ENCODE data around the gene ARL4A.
A peak's percentile ranks its signal among the peaks of the same experiment; 100 is the strongest.

ARL4A gene

DNA sequence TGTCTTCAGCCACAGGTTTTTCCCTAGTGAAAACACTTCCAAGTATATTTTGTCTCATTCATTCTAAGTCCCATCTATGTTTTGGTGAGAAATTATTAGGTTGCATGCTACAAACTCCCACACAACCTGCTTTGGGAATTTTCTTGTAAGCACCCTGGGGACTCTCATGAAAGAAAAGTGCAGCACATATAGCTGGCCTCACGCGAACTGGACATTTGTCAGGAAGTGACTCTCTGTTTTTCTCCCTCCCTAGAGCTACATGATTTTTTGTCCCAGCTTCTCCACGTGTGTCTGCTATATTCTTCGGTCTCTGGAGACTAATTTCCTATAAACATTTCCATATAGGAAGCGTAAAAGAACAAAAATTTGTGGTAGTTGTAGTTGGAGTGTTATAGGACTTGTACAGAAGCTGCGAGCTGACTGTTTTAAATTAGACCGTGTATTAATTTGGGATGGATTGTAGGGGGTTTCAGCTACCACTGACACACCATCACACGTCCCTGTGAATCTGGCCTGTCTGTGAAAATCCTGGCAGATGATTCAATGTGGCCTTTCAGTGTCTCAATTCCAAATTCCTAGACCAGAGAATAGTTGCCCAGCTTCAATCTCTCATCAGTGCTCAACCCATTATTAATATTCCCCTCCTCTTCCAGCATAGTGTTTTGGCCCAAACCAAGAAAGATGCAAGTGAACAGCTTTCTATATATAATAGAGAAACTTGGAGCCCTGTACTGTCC lies 40.2 kb downstream of the ARL4A start:
- peak; percentile 17 for DNase-seq

DNA sequence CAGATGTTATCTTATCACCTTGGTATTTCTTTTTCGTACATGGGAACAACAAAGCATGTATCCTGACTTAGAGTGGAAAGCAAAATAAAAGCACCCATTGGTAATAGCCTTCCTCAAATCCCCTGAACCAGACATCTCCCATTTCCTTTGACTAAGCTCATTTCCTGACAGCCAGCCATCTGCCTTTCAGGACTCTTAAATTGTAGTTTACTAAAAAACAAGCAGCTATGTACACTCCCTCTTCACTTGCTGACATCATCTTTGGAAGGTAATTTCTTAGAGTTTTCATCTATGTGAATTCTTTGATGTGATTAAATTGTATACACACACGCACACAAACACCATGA lies 40.7 kb downstream of the ARL4A start:
- DNase-seq = peak; percentile 12

DNA sequence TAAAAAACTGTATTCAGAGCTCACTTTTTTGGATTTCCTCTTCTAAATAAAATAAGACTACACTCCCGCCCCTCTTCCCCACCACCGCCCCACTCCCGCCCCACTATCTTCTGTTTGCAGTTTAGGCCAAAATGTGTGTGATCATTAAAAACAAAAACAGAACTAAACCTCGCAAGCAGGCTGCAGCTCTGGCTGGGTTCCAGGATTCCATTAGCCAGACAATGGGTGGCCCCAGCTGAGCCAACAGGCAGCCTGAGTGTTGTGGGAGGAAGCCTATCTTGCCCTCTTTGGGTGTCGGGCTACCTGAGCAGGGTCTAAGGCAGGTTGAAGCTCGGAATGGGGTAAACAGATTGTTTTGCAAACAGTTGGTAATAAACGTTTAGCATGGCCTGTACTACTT lies 41.7 kb downstream of the ARL4A start:
- peak; percentile 44 for DNase-seq

DNA sequence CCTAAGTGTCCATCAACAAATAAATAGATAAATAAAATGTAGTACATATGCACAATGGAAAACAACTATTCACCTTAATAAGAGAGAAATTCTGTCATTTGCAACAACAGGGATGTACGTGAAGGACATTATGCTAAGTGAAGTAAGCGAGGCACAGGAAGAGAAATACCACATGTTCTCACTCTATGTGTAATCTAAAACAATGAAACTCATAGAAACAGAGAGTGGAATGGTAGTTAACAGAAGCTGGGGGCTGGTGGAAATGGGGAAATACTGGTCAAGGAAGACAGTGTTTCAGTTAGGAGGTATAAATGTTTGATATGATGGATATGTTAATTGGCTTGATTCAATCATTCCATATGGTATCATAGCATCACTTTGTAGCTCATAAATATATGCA lies 43.1 kb downstream of the ARL4A start:
- DNase-seq = no peak

DNA sequence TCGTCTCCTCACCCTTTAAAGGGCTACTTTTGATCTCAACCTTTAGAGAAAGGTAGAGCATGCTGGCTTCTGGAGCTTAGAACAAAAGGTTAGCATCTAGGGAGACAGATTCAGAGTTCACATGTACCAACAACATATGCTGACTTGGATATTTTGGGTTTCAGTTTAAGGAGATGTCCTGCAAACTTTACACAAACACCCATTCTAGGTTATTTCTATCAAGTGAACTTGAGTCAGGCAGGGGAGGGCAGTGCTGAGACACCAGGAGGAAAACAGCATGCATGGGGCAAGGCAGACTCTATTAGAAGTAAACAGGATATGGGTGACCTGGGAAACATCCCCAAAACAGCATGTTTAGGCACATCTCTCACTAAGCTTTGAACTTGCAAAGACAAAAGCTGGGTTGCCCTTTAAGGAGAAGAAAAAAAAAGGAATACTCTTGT lies 43.8 kb downstream of the ARL4A start:
- DNase-seq = no peak

DNA sequence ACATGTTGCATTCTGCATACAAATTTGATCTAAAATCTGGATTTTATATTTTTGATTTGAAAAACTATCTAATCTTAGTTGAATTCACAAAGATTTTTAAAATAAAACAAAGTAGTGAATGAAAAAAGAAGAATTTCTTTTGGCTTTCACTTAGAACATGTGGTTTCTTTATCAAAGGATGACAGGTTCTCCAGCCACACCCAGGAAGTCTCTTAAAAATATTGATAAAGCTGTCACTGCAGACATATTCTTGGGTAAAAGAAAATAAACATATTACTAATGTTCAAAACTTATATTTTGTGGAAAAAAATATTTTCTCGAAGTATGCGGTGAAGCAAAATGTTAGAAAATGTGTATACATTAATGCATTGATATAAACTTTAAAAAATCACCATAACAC lies 44.3 kb downstream of the ARL4A start:
- no peak for DNase-seq

DNA sequence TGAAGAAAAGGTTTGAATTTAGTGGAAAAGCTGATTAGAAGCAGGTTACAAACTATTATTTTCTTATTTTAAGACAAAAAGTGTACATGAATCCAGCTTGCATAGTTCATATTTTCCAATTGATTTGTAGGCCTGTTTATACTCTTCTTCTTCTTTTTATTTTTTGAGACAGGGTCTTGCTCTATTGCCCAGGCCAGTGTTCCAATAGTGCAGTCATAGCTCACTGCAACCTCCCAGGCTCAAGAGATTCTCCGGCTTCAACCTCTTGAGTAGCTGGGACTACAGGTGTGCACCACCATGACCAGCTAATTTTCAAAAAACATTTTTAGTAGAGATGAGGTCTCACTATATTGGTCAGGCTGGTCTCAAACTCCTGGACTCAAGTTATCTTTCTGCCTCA lies 45.0 kb downstream of the ARL4A start:
- no peak for DNase-seq

DNA sequence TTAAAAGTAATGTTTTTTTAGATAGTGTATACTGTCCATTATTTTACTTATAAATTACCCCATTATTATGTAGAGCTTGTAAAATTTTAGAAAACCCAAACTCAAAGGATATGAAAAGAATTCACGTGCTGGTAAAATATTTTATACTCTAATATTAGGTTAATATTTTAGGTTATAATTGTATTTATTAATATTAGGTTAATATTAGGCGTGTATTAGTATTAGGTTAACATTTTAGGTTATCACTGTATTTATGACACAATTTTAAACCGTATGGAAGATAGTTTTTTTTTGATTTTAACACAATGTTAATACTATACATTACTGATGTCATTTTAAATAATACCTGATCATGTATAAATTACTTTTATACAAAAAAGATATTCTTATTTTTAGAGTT lies 48.5 kb downstream of the ARL4A start:
- no peak for DNase-seq

DNA sequence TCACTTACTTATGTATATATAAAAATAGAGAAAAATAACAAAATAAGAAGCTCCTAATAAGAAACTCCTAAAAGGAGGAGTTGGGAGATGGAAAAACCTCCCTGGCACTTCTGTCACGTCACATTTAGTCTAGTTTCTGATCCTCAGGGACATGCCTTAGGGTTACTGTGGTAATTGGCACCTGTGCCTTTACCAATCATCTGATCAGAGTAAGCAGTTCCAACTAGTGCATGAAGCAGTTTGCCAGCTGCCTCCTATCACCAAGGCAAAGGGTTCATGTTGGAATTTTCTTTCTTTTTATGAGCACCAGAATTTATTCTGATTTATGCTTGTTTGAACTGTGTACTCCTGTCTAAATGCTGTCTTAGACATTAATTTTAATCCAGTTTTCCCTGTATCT lies 49.9 kb downstream of the ARL4A start:
- DNase-seq = no peak

DNA sequence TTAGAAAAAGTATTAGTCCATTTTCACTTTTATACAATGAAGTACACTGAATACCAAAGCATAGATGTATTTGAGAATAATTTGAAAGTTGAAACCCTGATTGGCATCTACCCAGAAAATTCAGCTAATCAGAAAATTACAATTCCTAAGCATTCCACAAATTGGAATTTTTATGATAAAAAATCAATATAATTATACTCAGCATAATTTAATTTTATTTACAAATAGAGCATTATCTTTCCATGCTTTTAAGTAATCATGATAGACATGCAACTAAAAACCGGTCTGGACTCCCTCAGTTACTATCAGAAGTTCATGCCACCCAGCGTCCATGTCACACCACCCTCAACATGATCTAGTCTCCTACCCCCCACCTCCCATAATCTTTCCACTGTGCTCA lies 50.4 kb downstream of the ARL4A start:
- no peak for DNase-seq

DNA sequence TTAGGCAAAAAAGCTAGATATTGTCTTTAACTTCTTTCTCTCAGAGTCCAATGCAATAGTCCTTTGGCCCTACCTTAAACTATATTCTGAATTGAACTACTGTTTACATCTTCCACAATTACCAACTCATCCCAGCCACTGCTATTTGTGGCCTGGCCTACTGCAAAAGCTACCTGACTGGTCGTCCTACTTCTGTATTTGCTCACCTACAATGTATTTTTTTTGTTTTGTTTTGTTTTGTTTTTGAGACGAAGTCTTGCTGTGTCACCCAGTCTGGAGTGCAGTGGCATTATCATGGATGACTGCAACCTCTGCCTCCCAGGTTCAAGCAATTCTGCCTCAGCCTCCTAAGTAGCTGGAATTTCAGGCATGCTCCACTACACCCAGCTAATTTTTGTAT lies 51.2 kb downstream of the ARL4A start:
- DNase-seq = no peak
